Measurements from ENCODE around the gene LAPTM5. TPM values are rescaled to one million over a fixed set of nuclear protein-coding genes. Genes with fewer than 3 reads are reported as not detected.

The LAPTM5 gene
- total and polyA plus RNA-seq, 2 donors (not counting 3 experiments of a cell fraction or from before 2014, with no cell fraction given) = 83.4 to 95.2 TPM

- no peak for TF ChIP-seq POLR2AphosphoS5 (IDR thresholded peaks at IDR 0.05; ENCODE audit: insufficient read depth, low read depth, low read length)
- no peak for TF ChIP-seq JUN (IDR thresholded peaks at IDR 0.05; ENCODE audit: borderline replicate concordance, insufficient read depth, insufficient read length, low read depth)
- TF ChIP-seq FOS (IDR thresholded peaks at IDR 0.05; ENCODE audit: borderline replicate concordance, insufficient read depth, low read length) = no peak
- TF ChIP-seq POLR2A (IDR thresholded peaks at IDR 0.05; ENCODE audit: low read depth, low read length) = no peak
- TF ChIP-seq CTCF (IDR thresholded peaks at IDR 0.05; ENCODE audit: extremely low read depth in 1 of 2, insufficient read depth in 1 of 2, low read depth in 1 of 2, low read length in 2 of 2) = no peak
- TF ChIP-seq GATA2 (IDR thresholded peaks at IDR 0.05; ENCODE audit: insufficient read depth, insufficient read length, low read depth, low read length) = no peak
- TF ChIP-seq MYC (IDR thresholded peaks at IDR 0.05; ENCODE audit: low read depth, low read length) = no peak
- TF ChIP-seq MAX (IDR thresholded peaks at IDR 0.05; ENCODE audit: insufficient read depth, insufficient read length) = no peak
- no peak for TF ChIP-seq EZH2 (IDR thresholded peaks at IDR 0.05; ENCODE audit: borderline replicate concordance, low read depth, low read length, severe bottlenecking)
- H3K9me3 ChIP-seq (replicated peaks; ENCODE audit: control insufficient read depth, insufficient read depth, low read length) = no peaks in the 10 kb centered on the region
- peaks cover 1 to 8% of the 10 kb centered on the region in 2 experiments for H3K27me3 ChIP-seq (ENCODE audit: control insufficient read depth in 2 of 2, insufficient read depth in 2 of 2, low read length in 2 of 2)
- H4K20me1 ChIP-seq (replicated peaks; ENCODE audit: control insufficient read depth, extremely low read depth, insufficient read depth, low read length) = no peaks in the 10 kb centered on the region
- peaks cover 5% of the 10 kb centered on the region for H3K4me1 ChIP-seq (ENCODE audit: control insufficient read depth, extremely low read depth, insufficient read depth, low read length)
- intact Hi-C loops (cut with micrococcal nuclease) = no loop called here
- H3K4me3 ChIP-seq (replicated peaks in 1 of 3; ENCODE audit: insufficient read depth in 1 of 3, low read depth in 1 of 3, low read length in 3 of 3) = no peak overlapping the region
- no peak overlapping the region for H3K4me2 ChIP-seq (ENCODE audit: insufficient read depth, low read length)
- no peaks in the 10 kb centered on the region for H3K9me1 ChIP-seq (replicated peaks; ENCODE audit: control insufficient read depth, extremely low read depth, insufficient read depth, low read length)
- POLR2A ChIA-PET = no interaction called here
- DNase-seq (ENCODE audit: low read depth, low spot score) (no peak), FAIRE-seq (no peak)
- H2AFZ ChIP-seq (ENCODE audit: low read depth, low read length) = no peak overlapping the region
- CTCF ChIA-PET = interaction anchor here (0.6 to 10.7 kb wide), 6 partner anchors 8 to 125 kb away, joined by 4 to 726 read pairs (median 14); partner anchors contain the start of genes MATN1 and SDC3
- no peak overlapping the region for H3K27ac ChIP-seq (ENCODE audit: insufficient read depth, low read depth, low read length)
- no TSS peak for BruUV-seq (replicated peaks)
- H3K79me2 ChIP-seq (ENCODE audit: control insufficient read depth, insufficient read depth, low read length) = no peaks in the 10 kb centered on the region
- dilution Hi-C loops (cut with MboI; ENCODE audit: extremely low pct_ligation_motif_present, low sequenced_read_pairs) = no loop called here
- no peak overlapping the region for H3K9ac ChIP-seq (replicated peaks; ENCODE audit: extremely low read depth, insufficient read depth, low read length)
- H3K36me3 ChIP-seq (ENCODE audit: control insufficient read depth in 2 of 2, extremely low read depth in 1 of 2, insufficient read depth in 2 of 2, low read length in 2 of 2) = no peaks in the 10 kb centered on the region
These were observed 29.7 kb upstream of the LAPTM5 start for GRCh38 chr1:30787266-30787665.
